ENCODE measurements around the gene C10orf67. TPM values are rescaled to one million over a fixed set of nuclear protein-coding genes. Genes with fewer than 3 reads are reported as not detected.
"Not testable (repeated sequence)": the region's sequence is repeated elsewhere in the genome, so short reads cannot be mapped to it uniquely, and the experiment has no call there.

C10orf67 gene
- total RNA-seq, 4 donors from 2014 or later, result 0.09 to 0.60 TPM; not detected in 2

- ATAC-seq (ENCODE audit: low FRiP score) (no peak), DNase-seq (ENCODE audit: low spot score) (no peak)
- TF ChIP-seq, protein P1, sequence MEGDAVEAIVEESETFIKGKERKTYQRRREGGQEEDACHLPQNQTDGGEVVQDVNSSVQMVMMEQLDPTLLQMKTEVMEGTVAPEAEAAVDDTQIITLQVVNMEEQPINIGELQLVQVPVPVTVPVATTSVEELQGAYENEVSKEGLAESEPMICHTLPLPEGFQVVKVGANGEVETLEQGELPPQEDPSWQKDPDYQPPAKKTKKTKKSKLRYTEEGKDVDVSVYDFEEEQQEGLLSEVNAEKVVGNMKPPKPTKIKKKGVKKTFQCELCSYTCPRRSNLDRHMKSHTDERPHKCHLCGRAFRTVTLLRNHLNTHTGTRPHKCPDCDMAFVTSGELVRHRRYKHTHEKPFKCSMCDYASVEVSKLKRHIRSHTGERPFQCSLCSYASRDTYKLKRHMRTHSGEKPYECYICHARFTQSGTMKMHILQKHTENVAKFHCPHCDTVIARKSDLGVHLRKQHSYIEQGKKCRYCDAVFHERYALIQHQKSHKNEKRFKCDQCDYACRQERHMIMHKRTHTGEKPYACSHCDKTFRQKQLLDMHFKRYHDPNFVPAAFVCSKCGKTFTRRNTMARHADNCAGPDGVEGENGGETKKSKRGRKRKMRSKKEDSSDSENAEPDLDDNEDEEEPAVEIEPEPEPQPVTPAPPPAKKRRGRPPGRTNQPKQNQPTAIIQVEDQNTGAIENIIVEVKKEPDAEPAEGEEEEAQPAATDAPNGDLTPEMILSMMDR (IDR thresholded peaks at IDR 0.05), result no peak
These were observed 69.2 kb downstream of the C10orf67 start for GRCh38 chr10:23275355-23275754.

GRCh38 chr10:23274179-23274578, 70.4 kb downstream of the C10orf67 start:
- DNase-seq (ENCODE audit: low spot score); ATAC-seq (ENCODE audit: low FRiP score): not testable (repeated sequence)

GRCh38 chr10:23270531-23270930, 74.1 kb downstream of the C10orf67 start:
- TF ChIP-seq, protein P1 (IDR thresholded peaks at IDR 0.05), result no peak
- no peak for DNase-seq (ENCODE audit: low spot score)
- ATAC-seq (ENCODE audit: low FRiP score), result no peak

GRCh38 chr10:23263441-23264164, 81.0 kb downstream of the C10orf67 start:
- DNase-seq (ENCODE audit: low spot score) (no peak), ATAC-seq (ENCODE audit: low FRiP score) (no peak)
- TF ChIP-seq, protein P1 (IDR thresholded peaks at IDR 0.05), result no peak

DNA sequence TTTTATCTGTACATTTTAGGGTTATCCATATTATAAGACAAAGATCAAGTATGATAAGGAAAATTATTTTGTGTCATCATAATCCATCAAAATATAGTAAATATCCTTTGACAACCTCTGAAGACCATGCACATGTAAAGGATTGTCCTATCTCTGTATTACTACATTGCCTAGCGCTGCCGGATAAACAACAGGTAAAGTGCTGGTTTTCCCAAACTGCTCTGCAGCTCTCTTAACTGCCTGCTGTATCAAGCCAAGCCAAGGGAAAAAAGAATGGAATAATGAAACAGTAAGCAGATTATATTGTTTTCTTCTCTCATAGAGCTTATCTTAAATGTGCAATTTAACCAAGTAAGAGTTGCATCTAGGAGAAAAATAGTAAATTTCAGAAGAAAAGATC, 81.7 kb downstream of the C10orf67 start:
- TF ChIP-seq, protein P1 (IDR thresholded peaks at IDR 0.05), result no peak
- ATAC-seq (ENCODE audit: low FRiP score) (no peak), DNase-seq (ENCODE audit: low spot score) (no peak)

- ATAC-seq (ENCODE audit: low FRiP score) (no peak), DNase-seq (ENCODE audit: low spot score) (no peak)
- TF ChIP-seq, protein P1 (IDR thresholded peaks at IDR 0.05), result no peak
These were observed 86.1 kb downstream of the C10orf67 start for GRCh38 chr10:23258516-23258915.

DNA sequence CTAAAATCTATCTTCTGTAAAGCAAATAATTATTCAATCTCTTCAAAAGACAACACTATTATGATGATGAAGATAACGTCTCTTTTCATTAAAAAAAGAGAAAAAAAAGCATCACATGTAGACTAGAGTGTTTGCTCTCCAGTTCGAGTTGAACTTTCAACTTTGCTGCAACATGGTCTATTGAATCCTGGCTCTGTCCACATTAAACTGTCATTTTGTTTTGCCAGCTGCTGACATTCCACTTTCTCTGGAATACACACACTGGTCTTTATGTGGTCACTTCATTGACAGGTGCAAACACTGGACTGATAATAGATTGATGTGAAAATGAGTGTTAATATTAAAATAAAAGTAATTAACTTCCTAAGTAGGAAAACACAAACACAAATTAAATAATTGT, 90.8 kb downstream of the C10orf67 start:
- ATAC-seq (ENCODE audit: low FRiP score), result no peak

DNA sequence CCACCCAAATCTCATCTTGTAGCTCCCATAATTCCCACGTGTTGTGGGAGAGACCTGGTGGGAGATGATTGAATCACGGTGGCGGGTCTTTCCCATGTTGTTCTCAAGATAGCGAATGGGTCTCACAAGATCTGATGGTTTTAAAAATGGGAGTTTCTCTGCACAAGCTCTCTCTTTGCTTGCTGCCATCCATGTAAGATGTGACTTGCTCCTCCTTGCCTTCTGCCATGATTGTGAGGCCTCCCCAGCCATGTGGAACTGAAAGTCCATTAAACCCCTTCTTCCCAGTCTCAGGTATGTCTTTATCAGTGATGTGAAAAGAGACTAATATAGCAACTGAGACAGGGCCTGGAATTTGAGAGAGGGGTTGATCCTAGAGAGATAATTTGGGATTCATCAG, 91.7 kb downstream of the C10orf67 start:
- not testable (repeated sequence) for ATAC-seq (ENCODE audit: low FRiP score); DNase-seq (ENCODE audit: low spot score)

More for the DNA sequence above, 90.8 kb downstream of the C10orf67 start:
- TF ChIP-seq, protein P1 (IDR thresholded peaks at IDR 0.05), result no peak
- DNase-seq (ENCODE audit: low spot score), result no peak

- DNase-seq (ENCODE audit: low spot score); ATAC-seq (ENCODE audit: low FRiP score): not testable (repeated sequence)
These were observed 102.8 kb downstream of the C10orf67 start for GRCh38 chr10:23241779-23242178.
